Tibial nerve (tissue), 4 donors: ENCODE data around the gene DENND2A. TPM values are rescaled to one million over a fixed set of nuclear protein-coding genes. Genes with fewer than 3 reads are reported as not detected.
"Not testable (repeated sequence)": the region's sequence is repeated elsewhere in the genome, so short reads cannot be mapped to it uniquely, and the experiment has no call there.

ENCODE experiments used
- DNase-seq, 2 donors: peaks; one replicate each; pipeline ENCODE4 v3.0.0-alpha.2; 2019; ENCODE audit warnings: low spot score in 2 of 2
- H3K27ac ChIP-seq, 4 donors: fragments of 200-600 bp; sonication (generic) in 3 of 4; one replicate each; pipeline ENCODE4 v1.5.1; 2017 to 2019; ENCODE audit warnings: mild to moderate bottlenecking in 1 of 4
- H3K27me3 ChIP-seq, 2 donors: fragments of 200-600 bp; sonication (generic) in 1 of 2; one replicate each; pipeline versions ENCODE4 v1.5.1 to v1.6.0; 2017 to 2019
- H3K36me3 ChIP-seq, 3 donors: fragments of 200-600 bp; sonication (generic); one replicate each; pipeline ENCODE4 v1.5.1; 2018 to 2019
- H3K4me1 ChIP-seq, 4 donors: fragments of 200-600 bp; sonication (generic) in 3 of 4; one replicate each; pipeline ENCODE4 v1.5.1; 2017 to 2019
- H3K4me3 ChIP-seq, 4 donors: fragments of 200-600 bp; sonication (generic) in 3 of 4; one replicate each; pipeline ENCODE4 v1.5.1; 2017 to 2019; ENCODE audit warnings: mild to moderate bottlenecking in 1 of 4, moderate library complexity in 1 of 4
- H3K9me3 ChIP-seq, 4 donors: fragments of 200-600 bp; sonication (generic) in 3 of 4; one replicate each; pipeline ENCODE4 v1.5.1; 2017 to 2019
- EP300 ChIP-seq, 2 donors: sonication (generic); formaldehyde crosslinking; IDR thresholded peaks; one replicate each; pipeline ENCODE4 v1.6.1; 2017; ENCODE audit warnings: antibody characterized with exemption in 2 of 2, mild to moderate bottlenecking in 1 of 2
- POLR2A ChIP-seq, 2 donors: fragments of 450-650 bp; IDR thresholded peaks; one replicate each; pipeline ENCODE4 v1.6.1; 2017; ENCODE audit warnings: antibody characterized with exemption in 2 of 2, mild to moderate bottlenecking in 2 of 2, moderate library complexity in 2 of 2
- WGBS, 2 donors: methylation state at CpG; one replicate each; pipeline ENCODE4 v1.1.5; 2018; 5-methylcytosine and 5-hydroxymethylcytosine counted together
- total RNA-seq, 4 donors: library from RNA; depleted of rRNA; stranded (reverse); fragments of >200 nt; gene quantifications; one replicate each; pipeline ENCODE4 v1.1.0, GENCODE V29; 2016
- TF ChIP-seq, protein P1 (sequence below), 5 experiments: fragments of 200-600 bp in 3 of 5; fragments of 450-650 bp in 2 of 5; sonication (generic) in 3 of 5; IDR thresholded peaks; one replicate each; pipeline ENCODE4 v1.5.1; 2016 to 2019; ENCODE audit warnings: antibody characterized with exemption in 5 of 5, mild to moderate bottlenecking in 3 of 5, moderate library complexity in 2 of 5

DENND2A gene
- total RNA-seq, 4 donors from 2014 or later: 18.3 to 28.0 (median 24.2) TPM

- TF ChIP-seq, protein P1, sequence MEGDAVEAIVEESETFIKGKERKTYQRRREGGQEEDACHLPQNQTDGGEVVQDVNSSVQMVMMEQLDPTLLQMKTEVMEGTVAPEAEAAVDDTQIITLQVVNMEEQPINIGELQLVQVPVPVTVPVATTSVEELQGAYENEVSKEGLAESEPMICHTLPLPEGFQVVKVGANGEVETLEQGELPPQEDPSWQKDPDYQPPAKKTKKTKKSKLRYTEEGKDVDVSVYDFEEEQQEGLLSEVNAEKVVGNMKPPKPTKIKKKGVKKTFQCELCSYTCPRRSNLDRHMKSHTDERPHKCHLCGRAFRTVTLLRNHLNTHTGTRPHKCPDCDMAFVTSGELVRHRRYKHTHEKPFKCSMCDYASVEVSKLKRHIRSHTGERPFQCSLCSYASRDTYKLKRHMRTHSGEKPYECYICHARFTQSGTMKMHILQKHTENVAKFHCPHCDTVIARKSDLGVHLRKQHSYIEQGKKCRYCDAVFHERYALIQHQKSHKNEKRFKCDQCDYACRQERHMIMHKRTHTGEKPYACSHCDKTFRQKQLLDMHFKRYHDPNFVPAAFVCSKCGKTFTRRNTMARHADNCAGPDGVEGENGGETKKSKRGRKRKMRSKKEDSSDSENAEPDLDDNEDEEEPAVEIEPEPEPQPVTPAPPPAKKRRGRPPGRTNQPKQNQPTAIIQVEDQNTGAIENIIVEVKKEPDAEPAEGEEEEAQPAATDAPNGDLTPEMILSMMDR (IDR thresholded peaks at IDR 0.05): peak in 1 of 5 experiments; percentile 10
- TF ChIP-seq EP300 (IDR thresholded peaks at IDR 0.05): no peak
- DNase-seq: no peak
- Histone ChIP-seq H3K27ac (no peak overlapping the region), H3K4me3 (no peak overlapping the region), H3K4me1 (peaks cover 0 to 21% (median 8%) of the 10 kb centered on the region in 4 donors), H3K36me3 (no peaks in the 10 kb centered on the region), H3K27me3 (peaks cover 0 to 9% of the 10 kb centered on the region in 2 donors), H3K9me3 (no peaks in the 10 kb centered on the region)
- WGBS, 2 donors: 75 to 82% methylated on average over 8 of the region's 8 CpGs
Measured at GRCh38 chr7:140645166-140645900, 4.7 kb upstream of the DENND2A start.

DNA sequence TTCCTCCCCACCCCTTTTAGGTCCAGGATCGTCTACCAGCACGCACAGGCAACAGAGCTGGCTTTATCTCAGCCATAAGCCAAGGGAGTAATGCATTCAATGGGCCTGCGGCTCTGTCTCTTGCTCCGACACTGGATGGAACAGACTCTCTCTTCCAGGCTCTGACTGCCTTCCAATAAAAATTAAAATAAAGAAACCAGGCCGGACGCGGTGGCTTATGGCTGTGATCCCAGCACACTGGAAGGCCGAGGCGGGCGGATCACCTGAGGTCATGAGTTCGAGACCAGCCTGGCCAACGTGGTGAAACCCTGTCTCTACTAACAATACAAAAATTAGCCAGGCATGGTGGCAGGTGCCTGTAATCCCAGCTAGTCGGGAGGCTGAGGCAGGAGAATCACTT, 4.1 kb upstream of the DENND2A start:
- DNase-seq, H3K9me3 ChIP-seq, H3K4me3 ChIP-seq, H3K36me3 ChIP-seq, H3K27ac ChIP-seq: not testable (repeated sequence)
- WGBS, 2 donors: 80% methylated on average over 13 of the region's 13 CpGs
- Histone ChIP-seq H3K27me3 (peaks cover 0 to 13% of the 10 kb centered on the region in 2 donors), H3K4me1 (peaks cover 0 to 27% (median 10%) of the 10 kb centered on the region in 4 donors)

DNA sequence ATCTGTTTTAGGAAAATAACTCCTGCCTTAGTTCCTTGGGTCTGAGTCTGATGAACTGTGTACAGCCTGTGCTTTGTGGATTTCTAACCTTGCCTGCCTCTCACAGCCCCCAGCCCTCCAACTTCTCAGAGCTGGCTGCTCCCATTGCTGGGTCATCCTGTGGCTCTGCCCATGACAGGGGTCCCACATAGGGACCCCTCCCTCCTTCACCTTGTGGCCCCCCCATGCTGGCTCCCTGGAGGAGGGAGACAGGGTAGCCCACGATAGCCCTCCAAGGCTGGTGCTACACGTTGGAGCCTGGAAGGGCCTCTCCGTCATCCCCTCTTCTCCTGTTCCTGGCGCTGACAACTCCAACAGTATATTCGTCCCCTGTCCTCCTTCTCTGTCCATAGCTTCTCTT, 2.8 kb upstream of the DENND2A start:
- WGBS, 2 donors: 77 to 92% methylated on average over 4 to 5 of the region's 5 CpGs
- peaks cover 0 to 41% (median 13%) of the 10 kb centered on the region in 4 donors for H3K4me1 ChIP-seq

DNA sequence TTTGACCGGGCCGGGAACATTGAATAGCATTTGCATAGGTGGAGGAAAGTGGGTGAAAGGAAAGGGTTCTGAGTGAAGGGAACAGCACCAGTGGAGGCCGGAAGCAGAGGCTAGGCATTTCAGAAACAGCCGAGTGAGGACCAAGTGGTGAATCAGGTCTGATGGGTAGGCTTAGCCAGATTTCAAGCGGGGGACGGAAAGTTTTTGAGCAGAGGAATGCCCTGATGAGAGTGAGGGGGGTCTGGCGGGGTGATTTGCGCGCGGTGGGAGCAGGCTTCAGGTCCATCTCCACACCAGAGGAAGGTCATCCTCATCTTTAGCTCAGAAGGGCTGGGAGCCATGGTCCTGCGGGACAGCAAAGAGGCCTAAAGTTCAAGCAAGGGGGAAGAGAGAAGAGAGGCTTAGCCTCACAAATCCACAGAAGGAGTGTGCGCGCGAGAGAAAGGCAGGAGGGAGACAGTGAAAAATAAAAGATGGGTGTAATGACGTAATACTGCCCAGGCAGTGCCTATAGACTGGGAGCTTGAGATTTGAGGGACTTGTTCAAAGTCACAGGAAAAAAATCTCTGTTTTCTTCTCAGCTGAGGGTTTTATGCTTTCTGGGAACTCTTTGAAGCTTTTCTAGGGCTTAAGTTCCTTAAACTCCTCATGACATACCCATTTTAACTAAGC, 1.0 kb upstream of the DENND2A start:
- TF ChIP-seq EP300 (IDR thresholded peaks at IDR 0.05) (no peak), POLR2A (IDR thresholded peaks at IDR 0.05) (no peak)
- TF ChIP-seq, protein P1 (IDR thresholded peaks at IDR 0.05): no peak
- Histone ChIP-seq H3K27me3 (peaks cover 0 to 26% of the 10 kb centered on the region in 2 donors), H3K9me3 (no peaks in the 10 kb centered on the region), H3K27ac (peak overlapping the region; percentile 76 to 85 (median 80)), H3K4me1 (peaks cover 0 to 51% (median 20%) of the 10 kb centered on the region in 4 donors), H3K36me3 (no peaks in the 10 kb centered on the region), H3K4me3 (peak overlapping the region; percentile 45 to 79 (median 58))
- no peak for DNase-seq
- WGBS, 2 donors: 64% methylated on average over 15 of the region's 15 CpGs

More for the DNA sequence above, 2.8 kb upstream of the DENND2A start:
- Histone ChIP-seq H3K27me3 (peaks cover 0 to 21% of the 10 kb centered on the region in 2 donors), H3K9me3 (no peaks in the 10 kb centered on the region), H3K36me3 (no peaks in the 10 kb centered on the region), H3K27ac (no peak overlapping the region), H3K4me3 (no peak overlapping the region)
- TF ChIP-seq, protein P1 (IDR thresholded peaks at IDR 0.05): no peak
- no peak for TF ChIP-seq EP300 (IDR thresholded peaks at IDR 0.05)
- no peak for TF ChIP-seq POLR2A (IDR thresholded peaks at IDR 0.05)
- no peak for DNase-seq

GRCh38 chr7:140640060-140640637, 464 bp downstream of the DENND2A start:
- no peak for DNase-seq

More at GRCh38 chr7:140640060-140640637, 464 bp downstream of the DENND2A start:
- Histone ChIP-seq H3K9me3 (no peaks in the 10 kb centered on the region), H3K27me3 (peaks cover 0 to 24% of the 10 kb centered on the region in 2 donors), H3K4me3 (peak overlapping the region; percentile 51 to 87 (median 70)), H3K36me3 (no peaks in the 10 kb centered on the region), H3K27ac (peak overlapping the region; percentile 78 to 86 (median 78)), H3K4me1 (peaks cover 0 to 66% (median 23%) of the 10 kb centered on the region in 4 donors)
- WGBS, 2 donors: 1% methylated on average over 17 to 33 of the region's 74 CpGs
- no peak for TF ChIP-seq EP300 (IDR thresholded peaks at IDR 0.05)
- TF ChIP-seq, protein P1 (IDR thresholded peaks at IDR 0.05): no peak
- TF ChIP-seq POLR2A (IDR thresholded peaks at IDR 0.05): no peak
